Activated CD8-positive, alpha-beta memory T cell treated with anti-CD3 and anti-CD28 coated beads for 4 hours (primary cell): ENCODE data around the gene NARS2.
"Not testable (repeated sequence)": the region's sequence is repeated elsewhere in the genome, so short reads cannot be mapped to it uniquely, and the experiment has no call there.

ENCODE experiments used
- DNase-seq, 2 donors: peaks; one replicate each; pipeline ENCODE4 v3.0.0-alpha.2; 2020; ENCODE audit warnings: low read depth in 2 of 2

The NARS2 gene

GRCh38 chr11:78547931-78548705 is 26.5 kb downstream of the NARS2 start:
- DNase-seq = no peak

DNA sequence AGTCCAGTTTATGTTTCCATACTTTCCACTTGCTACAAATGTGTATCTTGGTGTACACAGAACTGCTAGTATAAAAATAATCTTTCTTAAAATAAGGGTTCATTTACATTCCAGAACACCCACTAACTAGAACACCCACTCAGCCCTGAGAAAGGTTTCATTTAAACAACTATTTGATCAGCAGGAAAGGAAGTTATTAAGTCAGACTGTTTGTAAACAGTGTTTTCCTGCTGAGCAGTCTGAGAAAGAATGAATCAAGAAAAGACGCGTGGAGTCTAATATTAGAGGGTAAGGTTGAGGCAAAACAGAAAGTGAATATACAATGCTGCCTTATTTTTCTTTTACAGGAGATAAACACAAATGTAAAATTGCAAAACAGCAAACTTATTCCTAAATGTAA is 32.7 kb downstream of the NARS2 start:
- DNase-seq = no peak

DNA sequence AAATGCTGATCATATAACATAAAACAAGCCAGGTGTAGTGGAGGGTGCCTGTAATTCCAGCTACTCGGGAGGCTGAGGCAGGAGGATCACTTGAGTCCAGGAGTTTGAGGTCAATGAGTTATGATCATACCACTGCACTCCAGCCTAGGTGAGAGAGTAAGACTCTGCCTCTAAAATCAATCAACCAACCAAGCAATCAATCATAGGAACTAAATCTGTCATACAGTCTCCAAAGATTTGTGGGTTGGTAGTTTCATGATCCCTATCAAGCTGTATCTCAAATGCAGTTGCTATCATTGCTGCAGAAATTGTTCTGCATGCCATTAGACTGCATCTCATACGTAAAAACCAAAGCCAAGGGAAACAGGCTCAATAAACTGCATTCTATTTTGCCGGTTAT is 33.1 kb downstream of the NARS2 start:
- no peak for DNase-seq

- DNase-seq = no peak
Observed at GRCh38 chr11:78540256-78540655, 34.4 kb downstream of the NARS2 start.

DNA sequence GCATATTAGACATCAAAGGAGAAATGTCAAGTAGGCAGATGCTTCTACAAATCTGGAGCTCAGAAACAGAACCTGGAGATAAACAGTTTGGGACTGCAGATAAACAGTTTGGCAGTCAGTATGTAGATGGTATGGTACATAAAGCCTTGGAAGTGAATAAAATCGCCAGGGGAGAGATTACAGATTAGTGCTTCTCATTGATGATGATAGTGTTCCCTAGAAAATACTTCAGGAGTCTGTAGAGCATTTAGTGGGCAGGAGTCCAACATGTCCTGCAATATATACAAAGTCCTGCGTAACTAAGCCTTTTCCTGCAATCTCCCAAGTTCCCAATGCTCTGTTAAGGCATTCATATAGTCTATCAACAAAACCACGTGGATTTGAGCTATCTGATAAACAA is 35.2 kb downstream of the NARS2 start:
- no peak for DNase-seq

DNA sequence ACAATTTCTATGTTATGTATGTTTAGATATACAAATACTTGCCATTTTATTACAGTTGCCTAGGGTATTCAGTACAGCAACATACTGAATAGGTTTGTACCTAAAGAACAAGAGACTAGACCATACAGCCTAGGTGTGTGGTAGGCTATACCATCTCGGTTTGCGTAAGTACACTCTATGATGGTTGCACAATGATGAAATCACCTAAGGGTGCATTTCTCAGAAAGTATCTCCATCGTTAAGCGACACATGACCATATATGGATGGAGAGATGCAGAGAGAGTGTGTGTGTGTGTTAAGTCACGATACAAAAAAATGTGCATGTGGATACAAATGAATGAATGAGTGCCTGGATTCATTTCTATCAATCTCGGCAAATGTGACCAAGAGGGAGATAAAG is 37.7 kb downstream of the NARS2 start:
- DNase-seq = no peak

GRCh38 chr11:78535920-78536319 is 38.7 kb downstream of the NARS2 start:
- DNase-seq = no peak

GRCh38 chr11:78535027-78535426 is 39.6 kb downstream of the NARS2 start:
- DNase-seq = no peak

DNA sequence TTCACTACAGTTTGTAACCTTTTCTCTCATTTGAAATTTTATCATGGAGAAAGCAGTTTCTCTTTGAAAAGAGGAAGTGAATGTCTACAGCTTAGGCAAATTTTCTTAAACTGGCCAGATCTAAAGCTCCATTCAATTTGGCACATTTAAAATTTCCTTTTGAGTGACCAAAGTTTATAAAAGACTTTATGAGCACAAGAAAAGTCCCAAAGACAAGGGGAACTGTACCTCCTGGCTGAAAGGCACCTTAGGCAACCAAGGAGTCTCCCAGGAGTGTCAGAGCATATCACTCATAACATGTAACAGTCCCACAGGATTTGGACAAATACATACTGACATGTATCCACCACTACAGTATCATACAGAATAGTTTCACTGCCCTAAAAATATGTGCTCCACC is 41.3 kb downstream of the NARS2 start:
- DNase-seq = no peak

- DNase-seq = no peak
Observed at GRCh38 chr11:78532991-78533390, 41.7 kb downstream of the NARS2 start.

DNA sequence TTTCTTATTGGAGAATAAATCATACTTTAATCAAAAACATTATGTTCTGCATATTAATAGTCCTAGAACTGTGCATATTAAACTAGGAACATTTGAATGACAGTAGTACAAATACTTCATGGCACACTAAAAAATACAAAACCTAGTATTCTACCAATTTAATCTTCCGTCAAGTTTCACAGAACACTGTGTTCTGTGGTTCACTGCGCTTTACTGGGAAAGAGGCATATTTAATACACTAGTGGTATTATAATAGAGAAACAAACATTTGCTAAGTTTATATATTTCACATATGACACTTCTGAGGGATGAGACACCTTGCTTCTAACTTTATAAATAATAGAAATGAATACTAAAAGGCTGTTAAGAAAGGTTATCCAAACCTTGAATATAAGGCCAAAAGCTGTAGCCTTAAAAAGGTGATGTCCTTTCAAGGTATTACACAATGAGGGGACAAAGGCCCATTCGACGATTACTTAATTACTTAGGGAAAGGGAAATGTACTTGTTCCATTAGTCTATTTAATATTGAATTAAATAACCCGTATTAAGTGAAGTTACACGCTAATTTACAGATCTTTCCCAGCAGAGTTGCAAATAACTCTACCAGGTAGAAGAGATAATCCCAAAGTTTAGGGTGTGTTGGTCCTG is 48.0 kb downstream of the NARS2 start:
- no peak for DNase-seq

GRCh38 chr11:78525720-78526119 is 48.9 kb downstream of the NARS2 start:
- no peak for DNase-seq

GRCh38 chr11:78520230-78520629 is 54.4 kb downstream of the NARS2 start:
- no peak for DNase-seq

- DNase-seq = no peak
Observed at GRCh38 chr11:78516281-78516680, 58.4 kb downstream of the NARS2 start.

- no peak for DNase-seq
Observed at GRCh38 chr11:78514922-78515502, 59.7 kb downstream of the NARS2 start.

- not testable (repeated sequence) for DNase-seq
Observed at GRCh38 chr11:78513085-78513484, 61.6 kb downstream of the NARS2 start.

DNA sequence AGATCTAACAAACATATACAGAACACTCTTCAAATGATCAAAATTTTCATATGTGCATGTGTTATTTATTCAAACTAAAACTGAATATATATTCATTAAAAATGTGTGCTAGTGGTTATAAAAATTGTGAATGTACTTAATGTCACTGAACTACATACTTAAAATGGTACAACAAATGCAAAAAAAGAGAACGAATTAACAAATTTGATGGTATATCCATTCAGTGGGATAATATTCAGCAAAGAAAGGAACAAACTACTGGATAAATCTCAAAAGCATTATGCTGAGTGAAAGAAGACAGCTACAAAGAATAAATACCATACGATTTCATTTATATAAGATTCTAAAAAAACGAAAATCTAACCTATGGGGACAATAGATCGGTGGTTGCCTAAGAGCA is 64.1 kb downstream of the NARS2 start:
- no peak for DNase-seq

- no peak for DNase-seq
Observed at GRCh38 chr11:78510025-78510596, 64.6 kb downstream of the NARS2 start.

DNA sequence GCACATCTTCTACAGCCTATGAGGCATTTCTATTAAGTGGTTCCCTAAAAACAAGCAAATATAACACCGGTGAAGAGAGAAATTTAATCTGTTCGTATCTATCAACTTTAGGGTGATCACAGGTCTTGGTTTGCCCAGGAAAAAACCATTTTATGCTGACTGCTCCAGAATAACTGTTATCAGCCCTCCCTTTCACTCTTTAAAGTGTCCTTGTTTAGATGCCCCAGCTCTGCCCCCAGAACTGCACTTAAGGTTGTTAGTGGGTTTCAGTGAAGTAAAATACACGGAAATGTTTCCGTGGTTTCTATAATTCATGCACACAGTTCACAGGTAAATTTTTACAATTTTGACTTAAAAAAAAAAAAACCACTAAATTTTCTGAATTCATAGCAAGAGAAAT is 70.0 kb downstream of the NARS2 start:
- DNase-seq = no peak

- DNase-seq = no peak
Observed at GRCh38 chr11:78504181-78504580, 70.5 kb downstream of the NARS2 start.

GRCh38 chr11:78499971-78500370 is 74.7 kb downstream of the NARS2 start:
- no peak for DNase-seq

DNA sequence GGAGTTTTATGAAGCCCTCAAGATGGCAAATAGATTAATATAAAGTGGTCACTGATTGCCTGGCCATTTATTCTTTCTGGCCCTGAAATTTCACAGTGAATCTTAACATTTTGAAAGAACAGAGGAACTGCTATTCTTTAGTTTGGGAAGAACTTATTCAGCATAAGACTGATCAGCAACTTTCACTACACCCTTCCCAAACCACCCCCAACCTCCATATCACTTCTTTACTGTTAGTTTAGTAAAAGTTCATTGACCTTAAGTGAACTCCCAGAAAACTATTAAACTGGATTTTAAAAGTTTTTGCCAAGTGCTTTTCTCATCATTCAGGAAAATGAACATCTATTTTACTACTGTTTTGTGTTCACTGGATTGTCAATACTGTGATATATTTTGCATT is 77.4 kb downstream of the NARS2 start:
- DNase-seq = no peak

DNA sequence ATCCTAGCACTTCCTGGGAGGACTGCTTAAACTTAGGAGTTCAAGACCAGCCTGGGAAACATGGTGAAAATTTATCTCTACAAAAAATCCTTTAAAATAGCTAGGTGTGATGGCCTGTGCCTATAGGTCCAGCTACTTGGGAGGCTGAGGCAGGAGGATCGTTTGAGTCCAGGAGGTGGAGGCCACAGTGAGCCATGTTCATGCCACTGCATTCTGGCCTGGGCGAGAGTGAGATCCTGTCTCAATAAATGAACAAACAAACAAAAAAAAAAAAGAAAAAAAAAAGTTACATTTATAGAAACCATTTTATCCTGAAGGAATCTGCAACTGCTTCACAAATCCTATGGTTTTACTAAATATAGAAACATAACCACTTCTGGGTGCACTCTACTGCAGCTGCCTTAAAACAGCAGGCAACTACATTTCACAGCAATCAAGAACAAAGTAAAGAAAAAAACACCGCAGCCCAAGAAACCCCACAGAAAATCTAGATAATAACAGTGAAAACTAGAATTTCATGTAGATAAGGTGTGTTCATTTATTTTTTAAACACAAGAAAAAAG is 81.2 kb downstream of the NARS2 start:
- DNase-seq = no peak
